Transverse colon (tissue), 4 donors: Measurements from ENCODE around the gene HRH4. TPM values are rescaled to one million over a fixed set of nuclear protein-coding genes. Genes with fewer than 3 reads are reported as not detected.

Experiments used
- DNase-seq: peaks from one replicate; pipeline ENCODE4 v3.0.0-alpha.2; 2019
- H3K27ac ChIP-seq, 4 donors: fragments of 200-600 bp; sonication (generic); 2 replicates each; pipeline ENCODE4 v1.5.1; 2016 to 2018; ENCODE audit warnings: inconsistent platforms in 4 of 4
- H3K27me3 ChIP-seq: fragments of 200-600 bp; sonication (generic); 2 replicates; pipeline ENCODE4 v1.5.1; 2017; ENCODE audit warnings: inconsistent platforms
- H3K36me3 ChIP-seq, 4 donors: fragments of 200-600 bp; sonication (generic); 2 replicates each; pipeline ENCODE4 v1.5.1; 2017 to 2019; ENCODE audit warnings: inconsistent platforms in 4 of 4
- H3K4me1 ChIP-seq, 4 donors: fragments of 200-600 bp; sonication (generic); 2 replicates each; pipeline ENCODE4 v1.5.1; 2017 to 2020; ENCODE audit warnings: inconsistent platforms in 4 of 4
- H3K4me3 ChIP-seq, 4 donors: fragments of 200-600 bp; sonication (generic); 1 replicate in 1 of 4; 2 replicates in 3 of 4; pipeline versions ENCODE4 v1.5.1 to v1.6.1; 2017 to 2019; ENCODE audit warnings: inconsistent platforms in 4 of 4
- H3K9me3 ChIP-seq, 2 donors: fragments of 200-600 bp; sonication (generic); 2 replicates each; pipeline ENCODE4 v1.5.1; 2017 to 2019; ENCODE audit warnings: inconsistent platforms in 2 of 2
- EP300 ChIP-seq: sonication (generic); formaldehyde crosslinking; IDR thresholded peaks from one replicate; pipeline ENCODE4 v1.6.1; 2017; ENCODE audit warnings: antibody characterized with exemption, low read depth
- POLR2A ChIP-seq: fragments of 450-650 bp; IDR thresholded peaks from one replicate; pipeline ENCODE4 v1.6.1; 2016; ENCODE audit warnings: antibody characterized with exemption, mild to moderate bottlenecking, moderate library complexity
- POLR2AphosphoS5 ChIP-seq, 3 donors: sonication (generic); formaldehyde crosslinking; IDR thresholded peaks; one replicate each; pipeline ENCODE4 v1.6.1; 2016; ENCODE audit warnings: antibody characterized with exemption in 3 of 3
- WGBS, 2 donors: methylation state at CpG; one replicate each; pipeline ENCODE4 v1.1.5; 2018; ENCODE audit warnings: low coverage in 1 of 2; 5-methylcytosine and 5-hydroxymethylcytosine counted together
- in situ Hi-C, 4 donors: fragments of 200-750 bp; cut with MboI; loops; one replicate each; pipeline versions ENCODE4 v1.15.0 to v1.15.1; 2017; ENCODE audit warnings: low sequenced_read_pairs in 3 of 4, low pct_ligation_motif_present in 1 of 4, low pct_unique_long_range_greater_than_20kb in 1 of 4
- intact Hi-C: fragments of 100-400 bp; cut with DNase I; formaldehyde crosslinking; loops from one replicate; pipeline ENCODE4 v1.15.1; 2023; ENCODE audit warnings: low total_unique reads
- total RNA-seq, 4 donors: library from RNA; depleted of rRNA; stranded (reverse); fragments of >200 nt; gene quantifications; one replicate each; pipeline ENCODE4 v1.1.0, GENCODE V29; 2016
- TF ChIP-seq, protein P1 (sequence below), 5 experiments: fragments of 200-600 bp in 3 of 5; fragments of 450-650 bp in 2 of 5; sonication (generic) in 3 of 5; IDR thresholded peaks; 1 replicate in 2 of 5; 2 replicates in 3 of 5; pipeline ENCODE4 v1.5.1; 2016 to 2017; ENCODE audit warnings: antibody characterized with exemption in 5 of 5, inconsistent platforms in 3 of 5, mild to moderate bottlenecking in 2 of 5, moderate library complexity in 1 of 5

Gene HRH4
- total RNA-seq, 4 donors from 2014 or later, result not detected

DNA sequence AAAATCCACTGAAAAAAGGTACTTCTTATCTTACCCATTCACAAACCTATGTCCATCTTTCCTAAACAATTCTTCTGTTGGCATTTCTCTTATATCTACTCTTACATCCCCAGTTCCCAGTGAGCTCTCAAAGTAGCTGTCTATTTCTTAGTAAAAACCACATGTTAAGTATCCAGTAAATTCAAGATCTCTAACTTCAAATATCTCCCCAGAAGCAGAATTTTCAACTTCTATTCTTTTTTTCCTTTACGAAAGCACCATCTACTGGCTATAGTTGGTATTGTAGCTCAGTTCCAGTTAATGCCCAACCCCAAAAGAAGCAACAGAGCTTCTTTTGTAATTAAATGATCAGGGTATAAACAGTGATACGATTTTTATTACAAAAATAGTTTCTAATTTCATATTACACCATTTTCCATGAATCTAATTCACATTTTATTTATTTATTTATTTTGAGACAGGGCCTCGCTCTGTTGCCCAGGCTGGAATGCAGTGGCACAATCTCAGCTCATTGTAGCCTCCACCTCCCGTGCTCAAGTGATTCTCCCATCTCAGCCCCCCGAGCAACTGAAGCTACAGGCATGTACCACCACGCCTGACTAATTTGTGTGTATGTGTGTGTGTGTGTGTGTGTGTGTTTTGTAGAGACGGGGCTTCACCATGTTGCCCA, 28.5 kb downstream of the HRH4 start:
- DNase-seq, result no peak
- 13 to 27% methylated on average over 3 to 7 of the region's 7 CpGs for WGBS, 2 donors
- no peaks in the 10 kb centered on the region for H3K27me3 ChIP-seq
- H3K36me3 ChIP-seq, result no peaks in the 10 kb centered on the region
- intact Hi-C loops (loop anchor here (5.0 kb wide), 1 partner anchor 127 kb away; no protein-coding TSS in a partner anchor), in situ Hi-C loops (loop anchor here (5.0 to 25.0 kb wide), 7 partner anchors 122 to 302 kb away; no protein-coding TSS in a partner anchor)
- no peak overlapping the region for H3K4me3 ChIP-seq
- TF ChIP-seq POLR2A (no peak), POLR2AphosphoS5 (IDR thresholded peaks at IDR 0.05) (no peak)
- TF ChIP-seq, protein P1, sequence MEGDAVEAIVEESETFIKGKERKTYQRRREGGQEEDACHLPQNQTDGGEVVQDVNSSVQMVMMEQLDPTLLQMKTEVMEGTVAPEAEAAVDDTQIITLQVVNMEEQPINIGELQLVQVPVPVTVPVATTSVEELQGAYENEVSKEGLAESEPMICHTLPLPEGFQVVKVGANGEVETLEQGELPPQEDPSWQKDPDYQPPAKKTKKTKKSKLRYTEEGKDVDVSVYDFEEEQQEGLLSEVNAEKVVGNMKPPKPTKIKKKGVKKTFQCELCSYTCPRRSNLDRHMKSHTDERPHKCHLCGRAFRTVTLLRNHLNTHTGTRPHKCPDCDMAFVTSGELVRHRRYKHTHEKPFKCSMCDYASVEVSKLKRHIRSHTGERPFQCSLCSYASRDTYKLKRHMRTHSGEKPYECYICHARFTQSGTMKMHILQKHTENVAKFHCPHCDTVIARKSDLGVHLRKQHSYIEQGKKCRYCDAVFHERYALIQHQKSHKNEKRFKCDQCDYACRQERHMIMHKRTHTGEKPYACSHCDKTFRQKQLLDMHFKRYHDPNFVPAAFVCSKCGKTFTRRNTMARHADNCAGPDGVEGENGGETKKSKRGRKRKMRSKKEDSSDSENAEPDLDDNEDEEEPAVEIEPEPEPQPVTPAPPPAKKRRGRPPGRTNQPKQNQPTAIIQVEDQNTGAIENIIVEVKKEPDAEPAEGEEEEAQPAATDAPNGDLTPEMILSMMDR (IDR thresholded peaks at IDR 0.05), result peak; percentile 75 to 86 (median 83)
- H3K27ac ChIP-seq, result no peak overlapping the region
- H3K4me1 ChIP-seq, result peaks cover 0 to 5% (median 0%) of the 10 kb centered on the region in 4 donors
- H3K9me3 ChIP-seq, result no peaks in the 10 kb centered on the region

DNA sequence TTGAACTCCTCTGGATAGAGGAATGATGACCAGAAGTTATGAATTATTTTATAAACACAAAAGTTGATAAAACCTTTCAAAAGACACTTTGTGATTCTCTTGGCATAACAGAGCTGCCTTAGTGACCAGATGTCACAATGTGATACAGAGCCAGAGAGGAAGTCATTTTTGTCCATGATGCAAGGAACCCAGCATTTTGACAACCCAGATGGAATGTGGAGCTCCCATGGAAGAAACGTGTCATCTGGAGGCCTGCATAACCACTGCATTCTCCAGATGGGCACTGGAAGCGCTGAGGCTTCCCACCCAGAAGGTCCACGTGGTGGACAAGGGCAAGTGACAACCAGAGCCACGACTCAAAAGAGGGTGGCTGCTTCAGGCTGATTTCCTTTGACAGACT, 30.1 kb downstream of the HRH4 start:
- Histone ChIP-seq H3K36me3 (no peaks in the 10 kb centered on the region), H3K27me3 (no peaks in the 10 kb centered on the region), H3K27ac (no peak overlapping the region), H3K4me1 (peaks cover 0 to 5% (median 0%) of the 10 kb centered on the region in 4 donors), H3K9me3 (no peaks in the 10 kb centered on the region), H3K4me3 (no peak overlapping the region)
- in situ Hi-C loops, result loop anchor here in 2 of 4 donors (25.0 kb wide), 2 partner anchors 128 to 303 kb away; no protein-coding TSS in a partner anchor
- 57% methylated on average over 4 of the region's 4 CpGs; no CpG with 5 or more reads in 1 of the 2 donors for WGBS, 2 donors
- intact Hi-C loops, result no loop called here
- TF ChIP-seq POLR2A, result no peak
- no peak for TF ChIP-seq POLR2AphosphoS5 (IDR thresholded peaks at IDR 0.05)
- TF ChIP-seq, protein P1 (IDR thresholded peaks at IDR 0.05), result no peak
- no peak for TF ChIP-seq EP300
- DNase-seq, result no peak

DNA sequence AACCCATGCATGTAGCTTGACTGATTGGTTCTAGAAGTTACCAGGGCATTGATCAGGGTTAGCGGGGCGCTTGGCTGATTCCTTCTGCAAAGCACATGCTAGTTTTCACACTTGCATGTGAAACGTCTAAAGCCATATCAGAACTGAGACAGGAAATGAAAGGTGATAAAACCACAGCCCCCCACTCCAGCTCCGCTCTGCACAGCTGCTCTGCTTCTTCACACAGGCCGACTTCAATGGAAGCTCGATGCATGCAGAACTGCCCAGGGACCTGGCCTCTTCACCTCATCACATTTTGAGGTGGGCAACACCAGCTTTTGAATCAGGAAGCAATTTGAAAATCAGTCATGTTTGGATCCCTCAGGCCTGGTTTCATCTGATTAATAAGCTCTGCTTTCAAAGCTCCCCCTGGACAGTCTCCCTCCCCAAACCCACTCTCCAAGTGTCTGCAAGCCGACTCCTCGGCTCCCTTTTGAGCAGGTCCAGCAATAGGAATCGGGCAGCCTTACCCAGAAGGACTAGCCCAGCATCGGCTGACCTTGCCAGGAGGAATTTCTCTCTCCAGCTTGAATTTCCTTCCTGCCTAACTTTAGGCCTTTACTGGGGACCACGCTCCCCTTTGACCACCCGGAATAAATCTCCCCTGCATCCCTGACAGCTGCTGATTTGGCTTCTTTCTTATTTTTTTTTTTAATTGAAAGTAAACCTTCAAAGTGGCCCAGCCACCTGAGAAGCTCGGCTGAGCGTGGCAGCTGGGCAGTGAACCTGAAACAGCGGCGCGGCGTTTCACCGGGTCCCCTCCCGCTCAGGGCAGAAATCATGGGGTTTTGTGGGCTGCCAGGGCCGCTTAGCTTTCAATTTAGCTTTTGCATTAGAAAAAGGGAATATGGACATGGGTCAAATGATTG, 31.7 kb downstream of the HRH4 start:
- in situ Hi-C loops, result loop anchor here in 2 of 4 donors (25.0 kb wide), 2 partner anchors 130 to 305 kb away; no protein-coding TSS in a partner anchor
- 67 to 68% methylated on average over 1 to 21 of the region's 21 CpGs for WGBS, 2 donors
- TF ChIP-seq POLR2AphosphoS5 (IDR thresholded peaks at IDR 0.05) (no peak), POLR2A (no peak), EP300 (no peak)
- TF ChIP-seq, protein P1 (IDR thresholded peaks at IDR 0.05), result no peak

DNA sequence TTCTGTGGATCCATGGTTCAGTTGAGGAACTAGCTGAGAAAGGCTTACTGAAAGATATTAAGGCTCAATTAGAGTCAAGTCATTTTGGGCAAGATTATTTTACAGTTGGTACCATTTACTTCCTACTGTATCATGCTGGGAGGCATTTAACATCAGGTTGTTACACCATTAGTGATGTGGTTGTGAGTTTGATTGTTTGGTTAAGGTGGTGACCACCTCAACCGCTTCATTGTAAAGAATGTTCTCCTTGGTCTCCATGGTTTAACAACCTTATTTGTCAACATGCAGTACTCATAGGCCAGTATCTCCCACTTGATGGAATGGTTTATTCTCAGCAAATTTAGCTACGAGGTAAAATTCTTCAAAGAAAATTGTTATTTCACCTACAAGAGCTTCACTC, 34.1 kb downstream of the HRH4 start:
- intact Hi-C loops, result no loop called here
- H3K4me1 ChIP-seq, result no peaks in the 10 kb centered on the region

More for the DNA sequence above, 31.7 kb downstream of the HRH4 start:
- Histone ChIP-seq H3K27ac (no peak overlapping the region), H3K9me3 (no peaks in the 10 kb centered on the region), H3K4me1 (peaks cover 0 to 5% (median 0%) of the 10 kb centered on the region in 4 donors), H3K4me3 (no peak overlapping the region), H3K36me3 (no peaks in the 10 kb centered on the region), H3K27me3 (no peaks in the 10 kb centered on the region)
- DNase-seq, result peak; percentile 24
- intact Hi-C loops, result no loop called here

More for the DNA sequence above, 34.1 kb downstream of the HRH4 start:
- Histone ChIP-seq H3K9me3 (no peaks in the 10 kb centered on the region), H3K27me3 (no peaks in the 10 kb centered on the region), H3K36me3 (no peaks in the 10 kb centered on the region), H3K4me3 (no peak overlapping the region), H3K27ac (no peak overlapping the region)
- TF ChIP-seq EP300 (no peak), POLR2AphosphoS5 (IDR thresholded peaks at IDR 0.05) (no peak), POLR2A (no peak)
- TF ChIP-seq, protein P1 (IDR thresholded peaks at IDR 0.05), result no peak
- in situ Hi-C loops, result loop anchor here in 2 of 4 donors (25.0 kb wide), 2 partner anchors 132 to 307 kb away; no protein-coding TSS in a partner anchor
- 94 to 100% methylated on average over 1 to 2 of the region's 2 CpGs for WGBS, 2 donors
- DNase-seq, result no peak
